Nephron (organoid): Measurements from ENCODE around the gene ARHGAP26.

Experiments
- H3K27ac Mint-ChIP-seq, 3 experiments: 2 replicates each; pipeline ENCODE4 v1.8.0; 2020; ENCODE audit warnings: mixed read lengths in 3 of 3, mild to moderate bottlenecking in 2 of 3, moderate library complexity in 1 of 3
- H3K27me3 Mint-ChIP-seq: 2 replicates; pipeline ENCODE4 v1.8.0; 2021; ENCODE audit warnings: low read depth, mild to moderate bottlenecking, moderate library complexity, mixed read lengths
- H3K36me3 Mint-ChIP-seq: 2 replicates; pipeline ENCODE4 v1.8.0; 2020; ENCODE audit warnings: low read depth, mixed read lengths
- H3K4me1 Mint-ChIP-seq: 2 replicates; pipeline ENCODE4 v1.8.0; 2020; ENCODE audit warnings: mixed read lengths
- H3K4me3 Mint-ChIP-seq, 3 experiments: 2 replicates each; pipeline ENCODE4 v1.8.0; 2020; ENCODE audit warnings: mild to moderate bottlenecking in 3 of 3, mixed read lengths in 3 of 3, moderate library complexity in 2 of 3
- H3K9me3 Mint-ChIP-seq: 2 replicates; pipeline ENCODE4 v1.8.0; 2020; ENCODE audit warnings: mixed read lengths
- TF ChIP-seq, protein P1 (sequence below), 3 experiments: fragments of 200-600 bp; sonication (generic); IDR thresholded peaks; one replicate each; pipeline ENCODE4 v1.5.0; 2021; ENCODE audit warnings: antibody characterized with exemption in 3 of 3; ENCODE audit not compliant: unreplicated experiment in 3 of 3

The ARHGAP26 gene

DNA sequence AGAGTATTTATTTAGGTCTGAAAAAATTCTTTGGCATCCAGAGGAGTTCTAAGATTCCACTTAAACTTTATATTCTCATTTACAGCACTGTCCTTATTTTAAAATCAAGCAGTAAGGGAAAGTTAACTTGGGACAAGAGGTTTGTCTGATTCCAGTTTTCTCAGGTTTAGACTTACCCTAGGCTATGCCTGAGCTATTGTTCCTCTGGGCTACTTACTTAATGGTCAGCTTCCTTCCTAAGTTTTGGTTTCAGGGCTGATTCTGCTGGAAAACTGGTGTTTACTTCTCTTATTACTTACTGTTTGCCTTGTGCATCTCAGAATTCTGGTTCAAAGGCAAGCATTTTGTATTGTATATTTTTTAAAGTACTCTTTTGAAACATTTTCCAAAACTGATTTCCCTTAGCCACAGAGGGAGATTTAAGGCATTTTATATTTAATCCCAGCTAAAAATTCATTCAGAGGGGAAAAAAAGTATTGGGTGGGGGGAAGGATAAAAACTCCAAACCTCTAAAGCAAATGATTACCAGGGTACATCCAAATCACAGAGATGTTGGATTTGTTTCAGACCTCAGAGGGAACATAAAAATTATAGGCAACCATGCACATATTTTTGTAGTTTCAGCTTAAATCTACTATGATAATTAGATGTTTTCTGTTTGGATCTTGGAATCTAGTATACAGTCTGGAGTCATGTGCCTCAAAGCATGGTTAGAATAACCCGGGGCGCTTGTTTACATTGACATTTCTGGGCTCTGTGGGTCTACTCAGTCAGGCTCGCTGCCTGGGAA lies 290.0 kb downstream of the ARHGAP26 start:
- Mint-ChIP-seq H3K27ac (peak overlapping the region; percentile 6 to 89 (median 48)), H3K9me3 (no peaks in the 10 kb centered on the region), H3K4me1 (peaks cover 79% of the 10 kb centered on the region), H3K36me3 (no peaks in the 10 kb centered on the region), H3K27me3 (peaks cover 6% of the 10 kb centered on the region), H3K4me3 (no peak overlapping the region)
- TF ChIP-seq, protein P1, sequence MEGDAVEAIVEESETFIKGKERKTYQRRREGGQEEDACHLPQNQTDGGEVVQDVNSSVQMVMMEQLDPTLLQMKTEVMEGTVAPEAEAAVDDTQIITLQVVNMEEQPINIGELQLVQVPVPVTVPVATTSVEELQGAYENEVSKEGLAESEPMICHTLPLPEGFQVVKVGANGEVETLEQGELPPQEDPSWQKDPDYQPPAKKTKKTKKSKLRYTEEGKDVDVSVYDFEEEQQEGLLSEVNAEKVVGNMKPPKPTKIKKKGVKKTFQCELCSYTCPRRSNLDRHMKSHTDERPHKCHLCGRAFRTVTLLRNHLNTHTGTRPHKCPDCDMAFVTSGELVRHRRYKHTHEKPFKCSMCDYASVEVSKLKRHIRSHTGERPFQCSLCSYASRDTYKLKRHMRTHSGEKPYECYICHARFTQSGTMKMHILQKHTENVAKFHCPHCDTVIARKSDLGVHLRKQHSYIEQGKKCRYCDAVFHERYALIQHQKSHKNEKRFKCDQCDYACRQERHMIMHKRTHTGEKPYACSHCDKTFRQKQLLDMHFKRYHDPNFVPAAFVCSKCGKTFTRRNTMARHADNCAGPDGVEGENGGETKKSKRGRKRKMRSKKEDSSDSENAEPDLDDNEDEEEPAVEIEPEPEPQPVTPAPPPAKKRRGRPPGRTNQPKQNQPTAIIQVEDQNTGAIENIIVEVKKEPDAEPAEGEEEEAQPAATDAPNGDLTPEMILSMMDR (IDR thresholded peaks at IDR 0.05; ENCODE audit: unreplicated experiment in 3 of 3) = no peak

DNA sequence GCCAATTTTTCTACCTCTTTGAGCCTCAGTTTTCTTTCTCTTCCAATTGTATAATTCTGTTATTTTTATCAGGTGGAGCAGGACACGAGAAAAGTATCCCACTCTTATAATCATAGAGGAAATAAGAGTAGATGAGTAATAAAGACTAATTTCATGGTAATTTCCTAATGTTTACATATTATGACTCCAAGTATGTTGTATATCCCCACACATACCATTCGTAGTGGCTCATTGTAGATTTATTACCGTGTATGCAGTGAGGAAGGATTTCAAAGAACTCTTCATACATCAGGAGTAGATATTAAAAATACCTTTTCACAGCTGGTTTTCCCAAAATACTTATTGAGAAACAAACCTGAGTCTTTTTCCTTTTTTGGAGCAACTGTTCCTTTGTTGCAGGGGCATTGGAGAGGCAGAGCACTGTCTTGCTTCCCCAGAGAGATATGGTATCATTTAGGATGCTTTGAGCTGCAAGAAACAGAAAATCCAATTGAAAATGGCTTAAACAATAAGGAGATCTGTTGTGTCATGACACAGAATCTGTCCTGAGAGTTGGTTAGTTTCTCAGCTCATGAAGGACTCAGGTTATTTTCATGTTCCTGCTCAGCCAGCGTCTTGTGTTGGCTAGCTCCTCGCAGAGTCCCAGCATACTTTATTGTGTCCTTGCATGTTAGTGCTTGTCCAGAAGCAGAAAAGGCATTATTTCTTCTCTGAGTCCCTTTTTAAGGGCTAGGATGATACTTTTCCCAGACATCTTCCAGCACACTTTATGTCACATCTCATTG lies 291.2 kb downstream of the ARHGAP26 start:
- TF ChIP-seq, protein P1 (IDR thresholded peaks at IDR 0.05; ENCODE audit: unreplicated experiment in 3 of 3) = no peak
- peaks cover 6% of the 10 kb centered on the region for H3K27me3 Mint-ChIP-seq
- H3K4me1 Mint-ChIP-seq = peaks cover 82% of the 10 kb centered on the region
- H3K27ac Mint-ChIP-seq = peak overlapping the region in 2 of 3 experiments; percentile 77 to 89
- no peak overlapping the region for H3K4me3 Mint-ChIP-seq
- no peaks in the 10 kb centered on the region for H3K9me3 Mint-ChIP-seq
- H3K36me3 Mint-ChIP-seq = no peaks in the 10 kb centered on the region

DNA sequence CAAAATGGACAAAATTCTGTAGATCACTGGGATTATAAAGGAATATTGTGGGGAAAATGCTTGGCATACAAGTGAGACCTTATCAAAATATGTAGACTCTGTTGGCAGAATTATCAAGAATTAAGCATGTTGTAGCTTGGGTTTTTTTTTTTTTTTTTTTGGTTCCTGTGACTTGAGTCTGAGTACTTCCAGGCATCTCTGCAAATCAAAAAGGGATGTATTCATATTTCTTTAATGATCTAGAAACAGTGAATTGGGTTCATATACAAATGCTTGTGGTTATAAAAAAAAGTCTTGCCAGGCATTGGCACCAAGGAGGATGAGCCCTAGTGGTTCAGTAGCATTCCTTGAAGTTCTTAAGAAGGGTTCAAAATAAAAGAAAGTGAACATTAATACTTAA lies 292.2 kb downstream of the ARHGAP26 start:
- TF ChIP-seq, protein P1 (IDR thresholded peaks at IDR 0.05; ENCODE audit: unreplicated experiment in 3 of 3) = no peak
- peaks cover 4% of the 10 kb centered on the region for H3K27me3 Mint-ChIP-seq
- peaks cover 82% of the 10 kb centered on the region for H3K4me1 Mint-ChIP-seq
- H3K27ac Mint-ChIP-seq = peak overlapping the region in 1 of 3 experiments; percentile 89
- no peaks in the 10 kb centered on the region for H3K9me3 Mint-ChIP-seq
- no peaks in the 10 kb centered on the region for H3K36me3 Mint-ChIP-seq
- no peak overlapping the region for H3K4me3 Mint-ChIP-seq

DNA sequence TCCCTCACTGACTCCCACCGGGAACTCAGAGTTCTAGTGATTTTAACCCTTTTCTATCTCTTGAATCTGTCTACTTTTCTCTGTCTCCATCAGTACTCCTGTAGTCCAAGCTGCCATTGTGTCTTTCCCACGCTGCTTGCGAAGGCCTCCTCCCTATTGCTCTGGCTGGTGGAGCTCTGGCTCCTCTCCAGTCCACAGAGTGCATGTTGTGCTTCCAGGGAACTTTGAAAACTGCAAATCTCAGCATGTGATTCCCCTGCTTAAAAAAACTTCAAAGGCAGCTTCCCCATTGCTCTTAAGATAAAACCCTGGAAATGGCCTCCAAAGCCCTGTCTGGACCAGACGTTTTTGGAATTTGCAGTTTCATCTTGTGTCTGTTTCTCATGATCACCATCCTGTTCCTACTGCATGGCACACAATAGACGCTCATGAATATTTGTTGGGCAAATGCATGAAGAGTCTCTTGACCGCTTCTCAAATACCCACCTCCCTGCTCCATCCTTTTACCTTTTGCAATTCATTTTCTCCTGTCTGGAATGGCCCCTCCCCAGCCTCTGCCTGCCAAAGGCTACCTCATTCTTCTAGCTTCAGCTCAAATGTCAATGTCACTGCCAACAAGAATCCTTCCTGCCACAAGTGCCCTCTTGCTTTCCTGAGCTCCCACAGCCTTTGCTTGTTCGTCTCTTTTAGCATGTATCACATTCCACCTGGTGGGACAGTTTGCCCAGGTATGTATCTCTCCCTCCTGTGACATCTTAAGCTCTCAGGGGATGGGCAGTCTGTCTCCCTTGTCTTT lies 293.2 kb downstream of the ARHGAP26 start:
- peak overlapping the region; percentile 63 to 89 (median 77) for H3K27ac Mint-ChIP-seq
- no peaks in the 10 kb centered on the region for H3K27me3 Mint-ChIP-seq
- TF ChIP-seq, protein P1 (IDR thresholded peaks at IDR 0.05; ENCODE audit: unreplicated experiment in 3 of 3) = no peak
- no peaks in the 10 kb centered on the region for H3K36me3 Mint-ChIP-seq
- peaks cover 84% of the 10 kb centered on the region for H3K4me1 Mint-ChIP-seq
- H3K9me3 Mint-ChIP-seq = no peaks in the 10 kb centered on the region
- peak overlapping the region in 1 of 3 experiments; percentile 7 for H3K4me3 Mint-ChIP-seq

DNA sequence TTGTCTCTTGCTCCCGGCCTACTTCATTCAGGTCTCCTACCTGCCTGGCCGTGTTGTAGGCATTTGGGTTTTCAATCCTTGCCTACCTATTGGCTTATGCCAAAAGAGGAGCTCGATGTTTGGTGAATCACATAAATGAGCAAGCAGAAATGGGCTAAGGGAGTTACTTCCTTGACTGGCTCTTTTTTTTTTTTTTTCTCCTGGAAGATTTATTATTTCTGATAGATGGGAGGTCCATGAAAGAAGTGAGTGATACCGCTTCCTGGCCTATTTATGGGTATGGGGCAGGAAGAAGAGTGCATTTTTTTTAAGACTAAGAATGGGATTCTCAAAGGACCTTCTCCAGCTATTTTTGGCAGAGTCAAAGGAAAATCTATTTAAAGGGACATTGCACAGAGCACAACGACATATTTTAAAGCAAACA lies 294.1 kb downstream of the ARHGAP26 start:
- H3K27me3 Mint-ChIP-seq = no peaks in the 10 kb centered on the region

More for the DNA sequence above, 294.1 kb downstream of the ARHGAP26 start:
- Mint-ChIP-seq H3K9me3 (no peaks in the 10 kb centered on the region), H3K4me3 (peak overlapping the region in 1 of 3 experiments; percentile 32), H3K36me3 (no peaks in the 10 kb centered on the region), H3K27ac (peak overlapping the region; percentile 77 to 89 (median 87)), H3K4me1 (peaks cover 92% of the 10 kb centered on the region)
- TF ChIP-seq, protein P1 (IDR thresholded peaks at IDR 0.05; ENCODE audit: unreplicated experiment in 3 of 3) = no peak
